Loucy (cell line): ENCODE results near the gene ASPA.
"Not testable (repeated sequence)": the region's sequence is repeated elsewhere in the genome, so short reads cannot be mapped to it uniquely, and the experiment has no call there.

Source experiments
- H2AFZ ChIP-seq: fragments of 200-600 bp; sonication (generic); 2 replicates; pipeline ENCODE4 v1.6.0; 2016; ENCODE audit warnings: antibody characterized with exemption, mild to moderate bottlenecking, low read length, moderate library complexity
- H3F3A ChIP-seq: fragments of 200-600 bp; 2 replicates; pipeline ENCODE4 v1.6.0; 2016; ENCODE audit warnings: antibody characterized with exemption, low read depth, mild to moderate bottlenecking
- H3K27me3 ChIP-seq: fragments of 200-600 bp; sonication (generic); 2 replicates; pipeline ENCODE4 v1.6.1; 2014; ENCODE audit warnings: low read length, mild to moderate bottlenecking; ENCODE audit not compliant: insufficient read depth, poor library complexity, severe bottlenecking
- H3K36me3 ChIP-seq: fragments of 200-600 bp; sonication (generic); 2 replicates; pipeline ENCODE4 v1.6.1; 2016; ENCODE audit warnings: low read length; ENCODE audit not compliant: insufficient read depth
- H3K4me1 ChIP-seq: fragments of 200-600 bp; sonication (generic); 2 replicates; pipeline ENCODE4 v1.5.1; 2014; ENCODE audit warnings: low read length, mild to moderate bottlenecking; ENCODE audit not compliant: insufficient read depth, poor library complexity, severe bottlenecking
- H3K4me2 ChIP-seq: fragments of 200-600 bp; sonication (generic); 2 replicates; pipeline ENCODE4 v1.6.0; 2014; ENCODE audit warnings: antibody characterized with exemption, low read length, low read depth, mild to moderate bottlenecking; ENCODE audit not compliant: poor library complexity, severe bottlenecking
- H3K4me3 ChIP-seq: fragments of 200-600 bp; sonication (generic); 2 replicates; pipeline ENCODE4 v1.5.1; 2014; ENCODE audit warnings: low read length, mild to moderate bottlenecking, mixed read lengths; ENCODE audit not compliant: poor library complexity, severe bottlenecking
- H3K79me2 ChIP-seq: fragments of 200-600 bp; sonication (generic); 2 replicates; pipeline ENCODE4 v1.6.1; 2014; ENCODE audit warnings: low read length; ENCODE audit not compliant: insufficient read depth
- H3K9ac ChIP-seq: fragments of 200-600 bp; sonication (generic); 2 replicates; pipeline ENCODE4 v1.6.0; 2014; ENCODE audit warnings: mild to moderate bottlenecking, low read depth, low read length, moderate library complexity; ENCODE audit not compliant: poor library complexity, severe bottlenecking
- H3K9me2 ChIP-seq: fragments of 200-600 bp; sonication (generic); replicated peaks from 2 replicates; pipeline ENCODE4 v1.6.1; 2016; ENCODE audit warnings: low read depth, low read length, mixed read lengths
- H3K9me3 ChIP-seq: fragments of 200-600 bp; sonication (generic); 2 replicates; pipeline ENCODE4 v1.6.1; 2014; ENCODE audit warnings: mild to moderate bottlenecking, antibody characterized with exemption, low read length, low read depth; ENCODE audit not compliant: insufficient read depth
- H4K20me1 ChIP-seq: fragments of 200-600 bp; sonication (generic); 2 replicates; pipeline ENCODE4 v1.6.0; 2014; ENCODE audit warnings: antibody characterized with exemption, low read length, mild to moderate bottlenecking; ENCODE audit not compliant: insufficient read depth, poor library complexity, severe bottlenecking
- EZH2phosphoT487 ChIP-seq: fragments of 200-600 bp; IDR thresholded peaks from 2 replicates; pipeline ENCODE4 v1.6.1; 2018; ENCODE audit warnings: antibody characterized with exemption, mild to moderate bottlenecking, moderate library complexity, borderline replicate concordance
- TF ChIP-seq, protein P1 (sequence below): fragments of 200-600 bp; sonication (generic); conservative IDR thresholded peaks from 2 replicates; pipeline ENCODE4 v1.5.1; 2014; ENCODE audit warnings: mild to moderate bottlenecking, antibody characterized with exemption, low read length

The ASPA gene

DNA sequence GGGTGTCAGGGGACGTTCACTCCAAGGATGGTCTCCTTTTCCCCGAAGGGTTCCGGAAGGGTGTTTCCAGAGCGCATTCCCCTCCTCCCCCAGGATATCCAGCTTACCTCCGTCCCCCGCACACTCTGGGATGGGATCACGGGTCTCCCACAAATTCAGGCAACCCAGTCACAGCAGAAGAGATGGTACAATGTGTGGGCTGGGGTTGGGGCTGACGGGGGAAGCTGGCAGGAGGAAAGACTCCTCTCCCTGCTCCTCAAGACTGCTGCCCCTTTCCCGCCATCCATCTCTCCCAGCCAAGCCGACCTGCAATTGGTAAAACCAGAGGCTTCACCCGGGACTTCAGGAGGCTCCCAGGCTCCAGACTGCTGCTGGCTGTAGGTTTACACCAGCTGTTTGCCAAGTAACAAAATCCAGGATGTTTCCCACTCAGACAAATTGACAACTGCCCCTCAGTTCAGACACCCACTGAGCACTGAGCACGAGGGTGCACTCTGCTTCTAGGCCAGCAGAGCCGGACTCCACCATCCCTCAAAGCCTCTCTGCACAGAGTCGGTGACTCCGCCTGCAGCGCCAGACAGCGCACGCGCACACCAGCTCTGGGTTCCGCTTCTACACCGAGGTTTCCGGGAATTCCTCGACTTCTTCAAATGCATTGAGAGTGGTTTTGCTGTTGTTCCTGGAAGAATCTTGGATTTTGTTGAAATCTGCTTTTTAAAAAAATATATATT lies 37.7 kb downstream of the ASPA start:
- no peak for TF ChIP-seq EZH2phosphoT487
- TF ChIP-seq, protein P1, sequence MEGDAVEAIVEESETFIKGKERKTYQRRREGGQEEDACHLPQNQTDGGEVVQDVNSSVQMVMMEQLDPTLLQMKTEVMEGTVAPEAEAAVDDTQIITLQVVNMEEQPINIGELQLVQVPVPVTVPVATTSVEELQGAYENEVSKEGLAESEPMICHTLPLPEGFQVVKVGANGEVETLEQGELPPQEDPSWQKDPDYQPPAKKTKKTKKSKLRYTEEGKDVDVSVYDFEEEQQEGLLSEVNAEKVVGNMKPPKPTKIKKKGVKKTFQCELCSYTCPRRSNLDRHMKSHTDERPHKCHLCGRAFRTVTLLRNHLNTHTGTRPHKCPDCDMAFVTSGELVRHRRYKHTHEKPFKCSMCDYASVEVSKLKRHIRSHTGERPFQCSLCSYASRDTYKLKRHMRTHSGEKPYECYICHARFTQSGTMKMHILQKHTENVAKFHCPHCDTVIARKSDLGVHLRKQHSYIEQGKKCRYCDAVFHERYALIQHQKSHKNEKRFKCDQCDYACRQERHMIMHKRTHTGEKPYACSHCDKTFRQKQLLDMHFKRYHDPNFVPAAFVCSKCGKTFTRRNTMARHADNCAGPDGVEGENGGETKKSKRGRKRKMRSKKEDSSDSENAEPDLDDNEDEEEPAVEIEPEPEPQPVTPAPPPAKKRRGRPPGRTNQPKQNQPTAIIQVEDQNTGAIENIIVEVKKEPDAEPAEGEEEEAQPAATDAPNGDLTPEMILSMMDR: no peak
- H3F3A ChIP-seq: no peaks in the 10 kb centered on the region
- H3K4me2 ChIP-seq: no peak overlapping the region
- no peaks in the 10 kb centered on the region for H4K20me1 ChIP-seq
- H3K9ac ChIP-seq: no peak overlapping the region
- H3K4me1 ChIP-seq: no peaks in the 10 kb centered on the region
- H3K9me3 ChIP-seq: no peaks in the 10 kb centered on the region
- H3K79me2 ChIP-seq: no peaks in the 10 kb centered on the region
- no peaks in the 10 kb centered on the region for H3K36me3 ChIP-seq
- no peaks in the 10 kb centered on the region for H3K9me2 ChIP-seq
- H2AFZ ChIP-seq: no peak overlapping the region
- no peaks in the 10 kb centered on the region for H3K27me3 ChIP-seq
- H3K4me3 ChIP-seq: no peak overlapping the region

GRCh38 chr17:3514167-3514566 lies 38.4 kb downstream of the ASPA start:
- H4K20me1 ChIP-seq: not testable (repeated sequence)

GRCh38 chr17:3514873-3515272 lies 39.1 kb downstream of the ASPA start:
- no peaks in the 10 kb centered on the region for H3F3A ChIP-seq
- no peaks in the 10 kb centered on the region for H3K9me3 ChIP-seq
- H3K4me2 ChIP-seq: no peak overlapping the region
- no peaks in the 10 kb centered on the region for H3K4me1 ChIP-seq
- H3K9ac ChIP-seq: no peak overlapping the region
- no peak overlapping the region for H2AFZ ChIP-seq
- H3K27me3 ChIP-seq: no peaks in the 10 kb centered on the region
- H3K79me2 ChIP-seq: no peaks in the 10 kb centered on the region
- TF ChIP-seq, protein P1: no peak
- no peak for TF ChIP-seq EZH2phosphoT487
- H3K9me2 ChIP-seq: no peaks in the 10 kb centered on the region
- no peak overlapping the region for H3K4me3 ChIP-seq
- no peaks in the 10 kb centered on the region for H3K36me3 ChIP-seq
- H4K20me1 ChIP-seq: no peaks in the 10 kb centered on the region

More at GRCh38 chr17:3514167-3514566, 38.4 kb downstream of the ASPA start:
- H3K36me3 ChIP-seq, H3K4me3 ChIP-seq, H2AFZ ChIP-seq, H3K27me3 ChIP-seq, H3K9ac ChIP-seq, H3K4me1 ChIP-seq, H3F3A ChIP-seq, H3K4me2 ChIP-seq, H3K9me3 ChIP-seq, H3K9me2 ChIP-seq, H3K79me2 ChIP-seq: not testable (repeated sequence)

DNA sequence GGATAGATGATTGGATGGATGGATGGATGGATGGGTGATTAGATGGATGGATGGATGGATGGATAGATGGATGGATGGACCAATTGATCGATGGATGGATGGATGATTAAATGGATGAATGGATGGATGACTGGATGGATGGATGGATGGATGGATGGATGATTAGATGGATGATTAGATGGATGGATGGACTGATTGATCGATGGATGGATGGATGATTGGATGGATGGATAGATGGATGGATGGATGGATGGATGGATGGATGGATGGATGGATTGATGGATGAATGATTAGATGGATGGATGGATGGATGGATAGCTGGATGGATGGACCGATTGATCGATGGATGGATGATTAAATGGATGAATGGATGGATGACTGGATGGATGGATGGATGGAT lies 43.7 kb downstream of the ASPA start:
- not testable (repeated sequence) for H3K4me2 ChIP-seq, H4K20me1 ChIP-seq, H3K9me3 ChIP-seq, H2AFZ ChIP-seq, H3F3A ChIP-seq, H3K9ac ChIP-seq, H3K4me1 ChIP-seq, H3K79me2 ChIP-seq, H3K4me3 ChIP-seq, H3K27me3 ChIP-seq, H3K9me2 ChIP-seq, H3K36me3 ChIP-seq
